ENCODE results near the gene CELF5.

The CELF5 gene

DNA sequence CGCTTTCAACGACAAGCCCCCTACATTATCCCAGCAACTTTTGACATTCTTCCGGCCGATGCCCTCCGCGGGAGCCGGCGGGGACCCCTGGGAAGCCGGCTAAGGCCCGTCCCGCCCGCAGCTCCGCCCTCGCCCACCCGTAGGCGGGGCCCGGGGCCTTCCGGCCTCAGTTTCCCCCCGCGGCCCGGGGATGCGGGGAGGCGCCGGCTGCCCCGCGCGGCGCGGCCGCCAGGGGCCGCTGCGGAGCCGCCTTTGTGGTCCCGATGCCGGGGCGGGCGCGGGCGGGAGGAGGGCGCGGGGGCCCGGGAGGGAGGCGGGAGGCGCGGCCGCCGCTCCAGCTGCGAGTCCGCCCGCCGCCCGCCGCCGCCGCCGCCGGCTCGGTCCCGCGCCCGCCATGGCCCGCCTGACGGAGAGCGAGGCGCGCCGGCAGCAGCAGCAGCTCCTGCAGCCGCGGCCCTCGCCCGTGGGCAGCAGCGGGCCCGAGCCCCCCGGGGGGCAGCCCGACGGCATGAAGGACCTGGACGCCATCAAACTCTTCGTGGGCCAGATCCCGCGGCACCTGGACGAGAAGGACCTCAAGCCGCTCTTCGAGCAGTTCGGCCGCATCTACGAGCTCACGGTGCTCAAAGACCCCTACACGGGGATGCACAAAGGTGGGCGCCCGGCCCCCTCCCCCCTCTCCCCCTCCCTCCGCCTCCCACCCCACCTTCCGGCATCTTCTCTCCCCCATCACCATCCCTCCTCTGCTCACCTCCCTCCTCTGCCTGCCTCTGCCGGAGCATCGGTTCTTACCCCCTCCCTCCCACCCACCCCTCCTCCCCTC, at the start of gene CELF5:
TSS of gene CELF5 (plus strand) at position 316 of the 823 bp plus-strand sequence. CDS start at position 395, 79 bp downstream.
- DNase-seq (ENCODE audit: low spot score): peak; percentile 94

GRCh38 chr19:3175781-3176714, 48.4 kb upstream of the CELF5 start:
- peak; percentile 59 for DNase-seq (ENCODE audit: low spot score)

GRCh38 chr19:3176715-3177501, 47.6 kb upstream of the CELF5 start:
- peak; percentile 85 for DNase-seq (ENCODE audit: low spot score)

DNA sequence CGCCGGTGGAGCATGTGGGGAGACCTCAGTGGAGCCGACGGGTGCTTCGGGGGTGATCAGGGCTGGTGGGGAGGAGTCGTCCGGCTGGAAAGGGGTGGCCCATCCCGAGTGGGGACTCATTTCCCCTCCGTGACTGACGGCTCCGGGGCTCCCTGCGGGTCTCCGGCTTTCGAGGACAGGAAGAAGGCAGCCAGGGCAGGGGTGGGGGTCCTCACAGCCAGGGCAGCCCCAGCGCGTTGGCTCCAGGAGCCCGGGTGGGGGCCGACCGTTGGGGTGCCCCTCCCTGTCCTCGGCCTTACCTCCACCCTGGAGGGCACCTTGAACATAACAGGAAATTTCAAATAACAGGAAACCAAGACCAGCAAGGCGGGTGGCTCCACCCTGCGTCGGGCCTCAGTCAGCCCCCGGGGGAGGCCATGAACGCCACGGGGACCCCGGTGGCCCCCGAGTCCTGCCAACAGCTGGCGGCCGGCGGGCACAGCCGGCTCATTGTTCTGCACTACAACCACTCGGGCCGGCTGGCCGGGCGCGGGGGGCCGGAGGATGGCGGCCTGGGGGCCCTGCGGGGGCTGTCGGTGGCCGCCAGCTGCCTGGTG, 46.0 kb upstream of the CELF5 start, which contains the start of gene S1PR4:
TSS of gene S1PR4 (plus strand) at position 393 of the 596 bp plus-strand sequence. CDS start at position 417, 24 bp downstream.
- no peak for DNase-seq (ENCODE audit: low spot score)

DNA sequence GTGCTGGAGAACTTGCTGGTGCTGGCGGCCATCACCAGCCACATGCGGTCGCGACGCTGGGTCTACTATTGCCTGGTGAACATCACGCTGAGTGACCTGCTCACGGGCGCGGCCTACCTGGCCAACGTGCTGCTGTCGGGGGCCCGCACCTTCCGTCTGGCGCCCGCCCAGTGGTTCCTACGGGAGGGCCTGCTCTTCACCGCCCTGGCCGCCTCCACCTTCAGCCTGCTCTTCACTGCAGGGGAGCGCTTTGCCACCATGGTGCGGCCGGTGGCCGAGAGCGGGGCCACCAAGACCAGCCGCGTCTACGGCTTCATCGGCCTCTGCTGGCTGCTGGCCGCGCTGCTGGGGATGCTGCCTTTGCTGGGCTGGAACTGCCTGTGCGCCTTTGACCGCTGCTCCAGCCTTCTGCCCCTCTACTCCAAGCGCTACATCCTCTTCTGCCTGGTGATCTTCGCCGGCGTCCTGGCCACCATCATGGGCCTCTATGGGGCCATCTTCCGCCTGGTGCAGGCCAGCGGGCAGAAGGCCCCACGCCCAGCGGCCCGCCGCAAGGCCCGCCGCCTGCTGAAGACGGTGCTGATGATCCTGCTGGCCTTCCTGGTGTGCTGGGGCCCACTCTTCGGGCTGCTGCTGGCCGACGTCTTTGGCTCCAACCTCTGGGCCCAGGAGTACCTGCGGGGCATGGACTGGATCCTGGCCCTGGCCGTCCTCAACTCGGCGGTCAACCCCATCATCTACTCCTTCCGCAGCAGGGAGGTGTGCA, 45.3 kb upstream of the CELF5 start:
- DNase-seq (ENCODE audit: low spot score): no peak

GRCh38 chr19:3179739-3180293, 44.6 kb upstream of the CELF5 start:
- no peak for DNase-seq (ENCODE audit: low spot score)

- no peak for DNase-seq (ENCODE audit: low spot score)
These were observed 40.5 kb upstream of the CELF5 start for GRCh38 chr19:3183721-3184641.

DNA sequence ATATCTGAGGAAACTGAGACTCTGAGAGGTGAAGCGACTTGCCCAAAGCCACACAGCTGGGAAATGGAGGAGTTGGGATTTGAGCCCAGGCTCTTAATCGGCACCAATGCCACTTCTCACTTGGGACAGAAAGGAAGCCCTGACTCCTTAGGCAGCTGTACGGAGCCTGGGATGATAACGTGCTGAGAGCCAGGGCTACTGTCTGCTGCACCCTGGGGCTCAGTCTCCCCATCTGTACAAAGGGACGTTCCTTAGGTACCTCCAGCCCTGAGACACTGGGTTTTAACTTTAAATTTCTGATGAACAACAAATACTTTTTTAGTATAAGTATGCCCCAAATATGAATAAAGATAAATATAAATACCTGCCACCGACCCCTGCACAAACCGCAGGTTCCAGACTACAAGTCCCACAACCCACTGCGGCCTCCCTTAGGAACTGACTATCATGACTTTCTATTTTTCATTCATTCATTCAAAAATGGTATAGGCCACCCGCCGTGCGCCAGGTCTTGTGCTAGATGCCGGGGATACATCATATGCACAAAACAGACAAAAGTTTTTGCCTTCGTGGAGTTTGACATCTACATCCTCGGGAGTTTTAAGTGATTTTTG, 39.5 kb upstream of the CELF5 start:
- DNase-seq (ENCODE audit: low spot score): peak; percentile 65

DNA sequence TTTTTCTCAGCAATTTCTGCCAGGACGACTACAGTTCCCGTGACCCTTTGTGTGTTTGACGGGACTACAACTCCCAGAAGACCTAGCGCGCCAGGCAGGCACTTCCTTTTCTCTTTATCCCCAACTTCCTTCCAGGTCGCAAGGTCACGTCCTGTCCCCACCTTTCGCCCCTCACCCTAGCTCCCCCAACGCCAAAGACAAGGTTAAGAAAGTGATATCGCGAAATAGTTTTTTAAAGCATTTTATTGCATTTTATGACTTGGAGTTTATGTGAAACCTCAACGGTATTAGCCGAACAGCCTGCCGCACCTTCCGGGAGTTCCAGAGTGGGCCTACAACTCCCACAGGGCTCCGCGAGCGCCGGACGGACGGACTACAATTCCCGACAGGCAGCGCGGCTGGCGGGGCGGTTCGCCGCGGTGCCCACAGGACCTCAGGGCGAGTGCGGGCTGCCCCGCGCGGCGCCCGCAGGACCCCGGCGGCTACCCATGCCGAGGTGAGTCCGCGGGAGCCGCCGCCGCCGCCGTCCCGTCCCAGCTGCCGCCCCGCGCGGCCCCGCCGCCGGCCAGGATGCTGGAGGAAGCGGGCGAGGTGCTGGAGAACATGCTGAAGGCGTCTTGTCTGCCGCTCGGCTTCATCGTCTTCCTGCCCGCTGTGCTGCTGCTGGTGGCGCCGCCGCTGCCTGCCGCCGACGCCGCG, 38.9 kb upstream of the CELF5 start, which contains the start of gene NCLN:
TSS of gene NCLN (plus strand) at position 470 of the 699 bp plus-strand sequence. CDS start at position 571, 101 bp downstream.
- peak; percentile 96 for DNase-seq (ENCODE audit: low spot score)

GRCh38 chr19:3186160-3186688, 38.2 kb upstream of the CELF5 start:
- DNase-seq (ENCODE audit: low spot score): no peak

GRCh38 chr19:3186891-3187661, 37.4 kb upstream of the CELF5 start:
- DNase-seq (ENCODE audit: low spot score): no peak

DNA sequence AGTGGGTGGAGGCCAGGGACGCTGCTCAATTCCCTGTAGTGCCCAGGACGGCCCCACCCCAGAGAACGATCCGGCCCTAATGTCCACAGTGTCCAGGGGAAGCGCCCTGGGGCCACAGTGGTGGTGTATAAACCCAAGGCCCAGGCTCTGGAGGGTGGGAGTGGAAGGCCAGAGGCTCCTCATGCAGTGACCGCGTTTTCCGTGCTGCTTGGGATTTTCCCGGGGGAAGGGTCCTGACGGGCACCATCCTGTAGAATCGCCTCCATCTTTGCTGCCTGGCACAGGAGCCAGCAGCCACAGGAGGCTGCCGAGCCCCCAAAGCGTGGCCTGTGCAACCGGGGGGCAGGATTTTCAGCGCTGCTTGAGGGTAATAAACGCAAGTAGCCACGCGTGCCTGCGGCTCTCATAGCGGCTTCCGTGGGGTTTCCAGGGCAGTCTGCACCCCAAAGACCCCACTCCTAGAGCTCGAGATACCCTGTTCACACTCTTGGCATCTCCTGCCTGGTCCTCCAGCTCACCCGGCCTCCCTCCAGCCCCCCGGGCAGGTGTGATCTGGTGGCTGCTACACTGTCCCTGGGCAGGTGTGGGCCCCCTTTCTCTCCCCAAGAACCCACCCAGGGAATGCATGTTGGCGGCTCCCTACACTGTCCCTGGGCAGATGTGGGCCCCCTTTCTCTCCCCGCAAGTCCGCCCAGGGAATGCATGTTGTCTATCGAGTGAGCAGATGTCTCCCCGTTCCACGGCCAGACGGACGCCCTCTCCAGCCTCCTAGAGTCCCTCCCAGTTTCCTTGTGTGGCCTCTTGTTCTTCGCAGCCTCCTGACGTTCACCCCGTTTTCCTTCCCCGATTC, 36.6 kb upstream of the CELF5 start:
- no peak for DNase-seq (ENCODE audit: low spot score)

DNA sequence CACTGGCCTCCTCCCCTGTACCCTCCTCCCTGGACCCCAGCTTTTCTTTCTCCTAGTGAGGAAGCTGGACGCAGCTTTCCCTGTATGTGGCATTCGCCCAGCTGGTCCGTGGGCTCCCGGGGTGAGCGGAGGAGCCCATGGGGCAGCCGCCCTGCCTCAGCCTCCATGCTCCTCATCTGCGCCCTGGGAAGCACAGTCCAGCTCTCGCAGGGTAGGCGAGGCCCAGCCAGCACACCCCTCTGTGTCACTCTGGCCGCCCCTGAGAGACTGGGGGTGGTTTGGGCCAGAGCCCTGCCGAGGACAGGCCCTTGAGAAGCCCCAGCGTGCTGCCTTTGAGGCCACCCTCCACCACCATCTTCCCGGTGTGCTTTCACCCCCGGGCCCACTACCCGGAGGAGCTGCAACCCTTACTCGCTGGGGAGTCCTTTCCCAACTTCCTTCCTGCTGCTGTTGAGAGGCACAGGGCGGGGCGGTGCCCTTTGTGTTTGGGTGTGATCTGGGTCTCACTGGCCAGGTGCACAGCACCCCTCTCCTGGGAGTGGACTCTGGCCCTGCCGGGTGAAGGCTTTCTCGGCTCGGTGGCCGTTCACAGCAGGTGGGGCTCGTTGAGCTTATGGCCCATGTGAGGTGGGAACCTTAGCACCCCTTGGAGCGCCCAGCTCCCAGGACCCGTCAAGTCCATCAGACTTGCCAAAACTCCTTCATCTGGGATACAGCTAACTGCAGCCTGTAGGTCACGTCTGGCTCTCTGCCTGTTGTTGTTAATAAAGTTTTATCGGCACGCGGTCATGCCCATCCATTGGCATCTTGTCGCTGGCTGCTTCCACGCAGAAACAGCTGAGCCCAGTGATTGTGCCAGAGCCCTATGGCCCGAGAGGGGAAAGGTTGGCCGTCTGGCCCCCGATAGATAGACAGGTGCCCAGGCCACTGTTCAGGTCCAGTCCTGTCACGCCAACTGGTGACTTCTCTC, 35.5 kb upstream of the CELF5 start:
- no peak for DNase-seq (ENCODE audit: low spot score)

DNA sequence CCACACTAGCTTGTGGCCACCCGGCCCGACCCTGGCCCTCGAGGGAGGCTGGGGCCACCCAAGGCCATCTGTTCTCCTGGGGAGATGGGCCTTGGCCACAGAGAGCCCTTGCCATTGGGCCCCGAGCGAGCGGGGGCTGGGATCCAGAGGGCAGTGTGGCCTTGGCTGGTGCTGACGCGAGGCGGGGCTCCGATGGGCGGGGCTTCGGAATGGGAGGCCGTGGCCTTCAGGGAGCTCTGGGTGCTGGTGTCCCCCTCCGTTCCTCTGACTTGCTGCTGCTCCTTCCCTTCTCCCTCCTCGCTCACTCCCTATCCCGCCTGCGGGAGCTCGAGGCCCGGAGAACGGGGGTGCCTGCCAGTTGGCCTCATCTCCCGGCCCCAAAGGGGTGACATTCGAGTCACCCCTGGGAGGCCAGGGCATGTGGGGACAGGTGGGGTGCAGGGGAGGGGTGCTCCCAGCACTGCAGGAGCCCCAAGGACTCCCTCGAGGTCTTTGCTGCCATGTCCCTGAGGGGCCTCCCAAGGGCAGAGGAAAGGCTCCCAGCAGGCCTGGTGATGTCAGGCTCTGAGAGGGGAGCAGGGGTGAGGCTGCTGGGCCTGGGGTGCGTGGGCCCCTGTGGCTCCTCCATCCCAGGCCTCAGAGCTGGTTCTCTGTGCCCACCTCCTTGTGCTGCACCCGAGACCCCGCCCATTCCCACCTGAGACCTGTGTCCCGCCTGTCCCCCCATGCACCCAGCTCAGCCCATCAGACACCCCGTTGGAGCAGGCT, 34.6 kb upstream of the CELF5 start:
- no peak for DNase-seq (ENCODE audit: low spot score)
